CD4-positive, alpha-beta T cell treated with Interleukin-10 for 1 hour (primary cell): ENCODE data around the gene ECT2.
A peak's percentile ranks its signal among the peaks of the same experiment; 100 is the strongest.
"Not testable (repeated sequence)": the region's sequence is repeated elsewhere in the genome, so short reads cannot be mapped to it uniquely, and the experiment has no call there.

ENCODE experiments used
- DNase-seq: peaks from one replicate; pipeline ENCODE4 v3.0.0-alpha.2; 2020

The ECT2 gene

GRCh38 chr3:172750368-172751174 lies at the start of gene ECT2:
Gene ECT2 (plus strand): TSS chr3:172750726. CDS start chr3:172754531, 3,805 bp downstream.
- peak; percentile 99 for DNase-seq

- DNase-seq: no peak
These were observed 49.5 kb upstream of the ECT2 start for GRCh38 chr3:172700936-172701455.

DNA sequence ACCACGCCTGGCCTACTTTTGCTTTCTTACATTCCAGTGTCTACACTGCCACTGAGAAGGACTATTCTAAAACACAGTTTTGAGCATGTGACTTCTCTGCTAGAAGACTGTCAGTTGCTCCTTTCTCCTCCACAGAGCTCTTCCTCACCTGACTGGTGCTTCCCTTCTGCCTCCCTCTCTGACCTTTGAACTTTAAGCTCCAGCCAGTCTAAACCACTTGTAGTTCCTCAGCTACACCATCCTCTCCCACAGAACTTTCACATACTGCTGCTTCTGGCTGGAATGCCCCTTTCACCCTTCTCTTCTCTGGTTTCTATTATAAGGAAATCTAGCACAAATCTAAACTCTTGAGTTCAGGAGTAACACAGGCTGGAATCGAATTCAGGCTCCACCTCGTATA lies 48.8 kb upstream of the ECT2 start:
- no peak for DNase-seq

DNA sequence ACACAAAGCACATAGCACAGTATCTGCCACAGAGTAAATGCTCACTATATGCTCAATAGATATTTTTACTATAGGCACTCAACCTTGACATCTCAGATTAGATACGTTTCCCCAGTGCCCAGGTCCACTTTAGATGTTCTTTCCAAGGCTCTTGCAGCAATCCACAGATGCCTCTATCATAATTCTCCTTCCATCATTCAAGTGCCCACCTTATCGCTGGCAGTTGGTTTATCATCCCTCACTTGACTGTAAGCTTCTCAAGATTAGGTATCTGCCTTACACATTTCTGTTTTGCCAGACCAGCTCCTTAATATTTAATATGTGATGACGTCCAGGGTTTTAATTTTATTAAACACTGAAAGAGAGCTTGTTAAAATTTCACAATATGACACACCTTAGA lies 48.3 kb upstream of the ECT2 start:
- DNase-seq: no peak

DNA sequence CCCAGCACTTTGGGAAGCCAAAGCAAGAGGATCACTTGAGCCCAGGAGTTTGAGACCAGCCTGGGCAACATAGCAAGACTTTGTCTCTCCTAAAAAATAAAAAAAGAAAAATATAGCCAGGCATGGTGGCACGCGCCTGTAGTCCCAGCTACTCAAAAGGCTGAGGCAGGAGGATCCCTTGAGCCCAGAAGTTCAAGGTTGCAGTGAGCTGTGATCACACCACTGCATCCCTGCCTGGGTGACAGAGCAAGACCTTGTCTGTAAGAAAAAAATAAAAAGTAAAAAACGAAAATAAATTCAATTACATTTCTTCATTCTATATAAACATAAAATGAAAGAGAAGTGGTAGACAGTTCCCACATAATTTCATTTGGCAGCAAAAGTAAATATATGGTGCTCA lies 47.8 kb upstream of the ECT2 start:
- not testable (repeated sequence) for DNase-seq

DNA sequence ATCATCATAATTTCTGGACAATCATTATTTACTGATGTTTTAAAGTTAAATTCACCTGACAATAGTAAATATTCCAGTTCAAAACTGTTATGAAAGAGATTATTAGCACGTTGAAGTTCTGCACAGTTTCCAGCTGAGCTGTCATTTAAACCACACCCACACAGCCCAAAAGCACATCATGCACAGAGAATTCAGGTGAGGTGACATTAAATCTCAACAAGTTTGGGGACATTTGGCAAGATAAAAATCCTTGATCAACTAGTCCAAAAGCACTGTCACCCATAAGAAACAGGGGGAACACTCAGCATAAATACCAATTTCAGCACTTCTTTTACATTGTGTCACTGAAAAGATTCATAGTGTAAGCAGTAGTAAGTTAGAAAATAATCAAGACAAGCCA lies 46.5 kb upstream of the ECT2 start:
- DNase-seq: no peak

DNA sequence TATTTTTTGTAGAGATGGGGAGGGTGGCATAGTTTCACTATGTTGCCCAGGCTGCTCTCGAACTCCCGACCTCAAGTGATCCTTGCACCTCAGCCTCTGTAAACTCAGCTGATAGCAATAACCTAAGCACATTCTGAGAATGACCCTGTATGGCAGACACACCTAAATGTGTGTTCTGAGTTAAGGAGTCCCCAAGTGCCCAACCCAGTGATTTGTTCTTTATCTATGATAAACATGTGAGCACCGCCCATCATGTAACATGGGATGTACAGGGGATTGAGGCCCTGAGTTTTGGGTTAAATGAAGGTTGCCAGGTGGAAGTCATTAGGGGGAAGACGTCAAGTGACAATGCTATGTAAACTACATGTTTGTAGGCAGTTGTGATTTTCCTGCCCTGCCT lies 45.4 kb upstream of the ECT2 start:
- no peak for DNase-seq

DNA sequence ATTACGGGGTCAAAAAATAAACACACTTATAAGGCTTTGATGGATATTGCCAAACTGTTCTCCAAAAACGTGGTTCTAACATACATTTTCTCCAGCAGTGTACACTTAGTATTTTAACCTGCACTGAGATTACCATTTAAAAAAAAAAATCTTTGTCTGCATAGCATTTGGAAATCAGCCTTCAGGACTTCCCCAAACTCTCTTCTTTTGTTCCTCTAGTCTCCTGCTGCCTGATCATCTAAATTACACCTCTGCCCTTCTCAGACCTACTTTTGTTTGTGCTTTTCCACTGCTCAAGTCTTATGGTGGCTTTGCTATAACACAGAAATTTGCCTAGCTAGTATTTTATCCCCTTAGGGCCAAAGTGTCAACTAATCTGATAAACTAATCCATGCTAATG lies 43.5 kb upstream of the ECT2 start:
- no peak for DNase-seq

DNA sequence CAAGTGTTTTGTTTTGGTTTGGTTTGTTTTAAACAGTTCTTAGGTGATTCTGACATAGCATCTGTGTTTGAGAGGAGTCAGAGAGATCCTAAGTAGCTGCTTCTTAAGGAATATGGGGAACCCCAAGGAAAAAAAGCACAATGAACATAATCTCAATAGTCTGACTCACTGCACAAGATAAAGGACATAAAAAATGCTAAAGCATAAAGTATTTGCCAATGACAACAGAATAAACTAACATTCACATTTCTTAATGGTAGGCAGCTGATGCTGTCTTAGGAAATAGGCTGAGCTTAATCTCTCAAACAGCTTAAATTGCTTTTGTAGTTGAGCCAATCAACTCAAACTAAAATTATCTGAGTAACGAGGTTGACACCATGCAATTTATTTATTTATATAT lies 42.6 kb upstream of the ECT2 start:
- DNase-seq: no peak

GRCh38 chr3:172708921-172709773 lies 41.4 kb upstream of the ECT2 start:
- no peak for DNase-seq

GRCh38 chr3:172709774-172710663 lies 40.5 kb upstream of the ECT2 start:
- DNase-seq: peak; percentile 4

DNA sequence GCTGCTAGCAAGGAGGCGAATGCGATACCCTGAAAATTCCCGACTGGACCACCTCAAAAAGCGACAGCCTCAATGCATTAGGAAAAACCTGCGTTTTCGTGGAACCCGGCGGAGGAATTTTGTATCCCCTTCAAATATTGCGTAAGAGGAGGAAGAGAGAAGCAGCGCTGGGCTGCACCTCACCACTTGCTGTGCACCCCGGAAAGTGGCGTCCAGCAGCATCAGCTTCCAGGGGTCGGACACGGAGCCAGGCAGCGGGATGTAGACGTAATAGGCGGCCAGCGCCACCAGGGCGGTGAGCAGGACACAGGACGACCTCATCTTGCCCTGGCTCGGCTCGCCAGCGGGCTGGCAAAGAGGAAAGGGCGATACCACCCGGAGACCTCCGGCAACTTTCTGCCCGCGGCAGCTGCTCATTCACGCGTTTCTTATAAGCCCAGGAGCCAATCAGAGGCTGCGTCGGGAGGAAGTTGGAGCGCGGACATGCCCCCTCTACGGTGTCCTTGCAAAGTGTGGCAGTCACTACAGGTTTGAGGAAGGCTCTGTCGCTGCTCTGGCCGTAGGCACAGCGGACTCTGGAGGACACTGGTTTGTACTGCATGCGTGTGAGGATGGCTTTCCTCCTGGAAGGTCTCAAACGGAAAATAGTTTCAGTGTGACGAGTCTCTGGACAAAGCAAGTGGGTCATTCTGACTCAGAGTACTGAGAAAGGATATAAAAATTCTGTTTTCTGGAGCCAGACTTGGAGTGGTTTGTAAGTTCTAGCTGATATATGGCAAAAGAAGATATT lies 39.7 kb upstream of the ECT2 start, which contains the start of gene NCEH1:
Gene NCEH1 (minus strand): TSS at position 404 of the 790 bp plus-strand sequence. CDS start 83 bp downstream, at position 321.
- DNase-seq: peak; percentile 79

DNA sequence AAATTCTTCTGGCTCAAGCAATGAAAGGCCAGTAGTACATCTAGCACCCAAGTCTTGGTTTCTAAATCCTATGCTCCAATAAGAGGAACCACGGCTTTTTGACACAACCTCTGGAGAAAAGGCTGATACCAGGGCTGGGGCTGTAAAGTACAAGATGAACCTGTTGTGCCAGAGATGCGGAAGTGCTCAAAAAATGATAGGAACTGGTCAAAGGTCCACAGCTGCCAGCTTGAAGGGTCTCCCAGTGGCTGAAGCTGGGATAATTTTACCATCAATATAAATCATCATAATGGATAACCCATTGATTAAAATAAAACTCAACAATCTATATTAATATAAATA lies 39.1 kb upstream of the ECT2 start:
- DNase-seq: no peak

DNA sequence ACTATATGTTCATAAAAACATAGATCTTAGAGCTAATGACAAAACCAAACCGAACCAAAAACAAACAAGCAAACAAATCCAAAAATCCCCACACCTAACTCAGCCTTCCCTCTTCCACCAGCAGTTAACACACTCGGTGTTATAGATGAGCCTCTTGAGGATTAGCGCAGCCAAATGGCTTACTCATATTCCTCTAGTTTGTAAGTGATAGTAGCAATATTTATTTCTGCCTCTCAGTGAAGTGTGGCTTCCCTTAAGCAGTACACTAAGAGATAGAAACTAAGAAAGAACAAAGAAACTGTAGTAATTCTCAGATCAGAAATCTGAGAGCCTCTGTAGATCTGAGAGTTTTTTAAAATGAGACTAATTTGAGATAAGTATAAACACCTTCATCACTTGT lies 37.2 kb upstream of the ECT2 start:
- DNase-seq: no peak

GRCh38 chr3:172716476-172716875 lies 34.0 kb upstream of the ECT2 start:
- no peak for DNase-seq

GRCh38 chr3:172717493-172718088 lies 32.9 kb upstream of the ECT2 start:
- DNase-seq: peak; percentile 32

DNA sequence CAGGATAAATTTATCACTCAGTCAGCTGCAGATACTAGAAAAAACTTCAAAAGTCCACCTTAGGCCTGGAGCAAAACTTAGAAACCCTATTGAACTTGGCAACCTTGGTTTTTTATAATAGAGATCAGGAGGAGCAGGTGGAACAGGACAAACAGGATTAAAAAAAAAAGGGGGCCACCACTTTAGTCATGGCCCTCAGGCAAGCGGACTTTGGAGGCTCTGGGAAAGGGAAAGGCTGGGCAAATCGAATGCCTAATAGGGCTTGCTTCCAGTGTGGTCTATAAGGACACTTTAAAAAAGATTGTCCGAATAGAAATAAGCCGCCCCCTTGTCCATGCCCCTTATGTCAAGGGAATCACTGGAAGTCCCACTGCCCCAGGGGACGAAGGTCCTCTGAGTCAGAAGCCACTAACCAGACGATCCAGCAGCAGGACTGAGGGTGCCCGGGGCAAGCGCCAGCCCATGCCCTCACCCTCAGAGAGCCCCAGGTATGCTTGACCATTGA lies 27.9 kb upstream of the ECT2 start:
- not testable (repeated sequence) for DNase-seq

DNA sequence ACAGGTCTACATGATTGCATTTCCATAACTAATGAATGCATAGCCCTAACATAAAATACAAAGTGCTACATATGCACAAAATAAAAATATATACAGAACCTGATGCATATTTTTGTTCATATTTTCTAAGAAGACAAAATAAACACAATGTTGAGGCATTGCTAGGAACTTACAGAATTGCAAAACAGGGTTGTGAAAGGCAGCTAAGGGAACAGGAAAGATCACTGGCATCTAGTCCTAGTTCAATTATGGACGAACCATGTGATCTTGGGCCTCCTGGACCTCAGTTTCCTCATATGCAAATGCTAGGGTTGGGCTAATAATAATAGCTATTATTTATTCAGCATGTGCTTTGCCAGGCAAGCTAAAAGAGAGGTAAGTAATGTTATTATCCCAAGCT lies 24.1 kb upstream of the ECT2 start:
- no peak for DNase-seq

DNA sequence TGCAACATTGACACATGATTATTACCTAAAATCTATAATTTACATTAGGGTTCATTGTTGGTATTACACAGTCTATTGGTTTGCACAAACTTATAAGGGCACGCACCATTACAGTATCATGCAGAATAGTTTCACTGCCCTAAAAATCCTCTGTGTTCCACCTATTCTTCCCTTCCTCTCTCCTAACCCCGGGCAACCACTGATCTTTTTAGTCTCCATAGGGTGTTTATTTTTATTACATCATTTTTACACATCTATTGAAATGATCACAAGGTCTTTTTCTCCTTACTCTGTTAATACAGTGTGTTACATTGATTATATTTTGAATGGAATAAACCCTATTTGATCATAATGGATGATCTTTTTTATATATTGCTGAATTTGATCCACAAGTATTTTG lies 15.5 kb upstream of the ECT2 start:
- no peak for DNase-seq

DNA sequence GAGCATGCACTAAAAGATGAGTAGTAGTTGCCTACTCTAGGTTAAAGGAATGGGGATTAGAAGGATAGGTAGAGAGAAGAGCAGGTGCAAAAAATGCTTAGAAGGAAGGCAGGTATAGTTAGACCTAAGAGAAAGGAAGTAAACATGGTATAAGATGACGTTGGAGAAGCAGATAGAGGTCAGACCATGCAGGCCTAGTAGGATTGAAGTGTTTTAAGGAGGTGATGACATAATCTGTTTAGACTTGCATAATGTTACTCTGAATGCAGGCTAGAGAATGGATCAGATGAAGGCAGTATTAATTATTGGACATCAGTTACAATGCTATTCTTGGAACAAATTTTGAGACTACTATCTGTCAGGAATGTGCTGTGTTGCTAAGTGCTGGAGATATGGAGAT lies 11.1 kb upstream of the ECT2 start:
- DNase-seq: no peak

DNA sequence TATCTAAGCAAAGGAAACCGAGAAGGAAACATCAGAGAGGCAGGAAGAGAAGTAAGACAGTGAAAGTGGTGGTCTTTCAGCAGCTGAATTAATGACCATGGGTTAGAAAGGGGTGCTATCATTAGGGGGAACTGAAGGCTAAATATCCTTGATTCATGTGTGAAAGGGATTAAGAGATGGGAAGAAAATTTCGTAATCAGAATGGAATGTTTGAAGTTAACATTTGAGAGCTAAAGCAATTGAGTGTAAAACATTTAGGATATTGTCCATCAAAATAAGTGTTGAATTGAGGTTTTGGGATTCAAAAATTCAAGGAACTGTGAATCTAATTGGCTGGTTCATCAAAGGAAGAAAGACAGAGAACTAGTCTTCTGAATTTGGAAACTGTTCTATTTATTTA lies 4.1 kb upstream of the ECT2 start:
- no peak for DNase-seq
